Measurements from ENCODE around the gene ITPRID1. TPM values are rescaled to one million over a fixed set of nuclear protein-coding genes. Genes with fewer than 3 reads are reported as not detected.

The ITPRID1 gene
- total RNA-seq, 1 experiment from 2014 or later = not detected

DNA sequence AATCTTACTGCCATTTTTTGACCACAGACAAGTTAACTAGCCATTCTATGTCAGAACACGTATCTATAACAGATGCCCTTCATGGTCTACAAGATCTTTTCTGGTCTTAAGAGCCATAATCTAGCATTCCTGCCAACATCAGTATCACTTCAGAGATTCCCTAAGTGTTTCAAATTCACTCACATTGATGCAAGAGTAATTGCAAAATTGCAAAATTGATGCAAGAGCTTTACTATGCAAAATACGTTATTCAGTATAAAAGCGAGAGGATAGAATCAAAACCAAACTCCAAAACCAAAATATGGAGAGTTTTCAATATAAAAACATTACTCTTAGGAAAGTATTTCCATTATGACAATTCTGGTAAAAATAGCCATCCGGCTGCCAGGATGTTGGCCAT lies 135.0 kb downstream of the ITPRID1 start:
- Histone ChIP-seq H3K4me1 (ENCODE audit: insufficient read depth, low read length) (no peaks in the 10 kb centered on the region), H3F3A (ENCODE audit: low read length, unreplicated experiment) (no peaks in the 10 kb centered on the region), H3K27ac (ENCODE audit: low read length) (no peak overlapping the region), H3K4me3 (ENCODE audit: low read length) (no peak overlapping the region), H3K9me2 (replicated peaks; ENCODE audit: low read length) (no peaks in the 10 kb centered on the region), H3K27me3 (ENCODE audit: low read length) (peaks cover 76% of the 10 kb centered on the region), H3K9me3 (ENCODE audit: low read length) (no peaks in the 10 kb centered on the region), H3K36me3 (ENCODE audit: low read depth, low read length) (no peaks in the 10 kb centered on the region), H4K20me1 (ENCODE audit: low read length) (no peaks in the 10 kb centered on the region), H3K79me2 (ENCODE audit: low read length) (no peaks in the 10 kb centered on the region), H3K9ac (ENCODE audit: low read length) (no peak overlapping the region), H2AFZ (ENCODE audit: low read length) (no peak overlapping the region), H3K4me2 (ENCODE audit: low read length) (no peak overlapping the region)
- CTCF ChIA-PET = no interaction called here
- POLR2A ChIA-PET (ENCODE audit: unreplicated experiment) = no interaction called here
- TF ChIP-seq EZH2phosphoT487 (IDR thresholded peaks at IDR 0.05; ENCODE audit: borderline replicate concordance, low read length) = no peak
- TF ChIP-seq, protein P1, sequence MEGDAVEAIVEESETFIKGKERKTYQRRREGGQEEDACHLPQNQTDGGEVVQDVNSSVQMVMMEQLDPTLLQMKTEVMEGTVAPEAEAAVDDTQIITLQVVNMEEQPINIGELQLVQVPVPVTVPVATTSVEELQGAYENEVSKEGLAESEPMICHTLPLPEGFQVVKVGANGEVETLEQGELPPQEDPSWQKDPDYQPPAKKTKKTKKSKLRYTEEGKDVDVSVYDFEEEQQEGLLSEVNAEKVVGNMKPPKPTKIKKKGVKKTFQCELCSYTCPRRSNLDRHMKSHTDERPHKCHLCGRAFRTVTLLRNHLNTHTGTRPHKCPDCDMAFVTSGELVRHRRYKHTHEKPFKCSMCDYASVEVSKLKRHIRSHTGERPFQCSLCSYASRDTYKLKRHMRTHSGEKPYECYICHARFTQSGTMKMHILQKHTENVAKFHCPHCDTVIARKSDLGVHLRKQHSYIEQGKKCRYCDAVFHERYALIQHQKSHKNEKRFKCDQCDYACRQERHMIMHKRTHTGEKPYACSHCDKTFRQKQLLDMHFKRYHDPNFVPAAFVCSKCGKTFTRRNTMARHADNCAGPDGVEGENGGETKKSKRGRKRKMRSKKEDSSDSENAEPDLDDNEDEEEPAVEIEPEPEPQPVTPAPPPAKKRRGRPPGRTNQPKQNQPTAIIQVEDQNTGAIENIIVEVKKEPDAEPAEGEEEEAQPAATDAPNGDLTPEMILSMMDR (conservative IDR thresholded peaks at IDR 0.05; ENCODE audit: low read depth, low read length) = no peak
- no peak for TF ChIP-seq EZH2 (IDR thresholded peaks at IDR 0.05; ENCODE audit: low read length, unreplicated experiment)
- no peak for DNase-seq
- no peak for ATAC-seq
- intact Hi-C loops (cut with micrococcal nuclease) = loop anchor here (1.0 to 10.0 kb wide), 2 partner anchors 87 to 556 kb away; no protein-coding TSS in a partner anchor
- no TSS peak for BruUV-seq (replicated peaks)

DNA sequence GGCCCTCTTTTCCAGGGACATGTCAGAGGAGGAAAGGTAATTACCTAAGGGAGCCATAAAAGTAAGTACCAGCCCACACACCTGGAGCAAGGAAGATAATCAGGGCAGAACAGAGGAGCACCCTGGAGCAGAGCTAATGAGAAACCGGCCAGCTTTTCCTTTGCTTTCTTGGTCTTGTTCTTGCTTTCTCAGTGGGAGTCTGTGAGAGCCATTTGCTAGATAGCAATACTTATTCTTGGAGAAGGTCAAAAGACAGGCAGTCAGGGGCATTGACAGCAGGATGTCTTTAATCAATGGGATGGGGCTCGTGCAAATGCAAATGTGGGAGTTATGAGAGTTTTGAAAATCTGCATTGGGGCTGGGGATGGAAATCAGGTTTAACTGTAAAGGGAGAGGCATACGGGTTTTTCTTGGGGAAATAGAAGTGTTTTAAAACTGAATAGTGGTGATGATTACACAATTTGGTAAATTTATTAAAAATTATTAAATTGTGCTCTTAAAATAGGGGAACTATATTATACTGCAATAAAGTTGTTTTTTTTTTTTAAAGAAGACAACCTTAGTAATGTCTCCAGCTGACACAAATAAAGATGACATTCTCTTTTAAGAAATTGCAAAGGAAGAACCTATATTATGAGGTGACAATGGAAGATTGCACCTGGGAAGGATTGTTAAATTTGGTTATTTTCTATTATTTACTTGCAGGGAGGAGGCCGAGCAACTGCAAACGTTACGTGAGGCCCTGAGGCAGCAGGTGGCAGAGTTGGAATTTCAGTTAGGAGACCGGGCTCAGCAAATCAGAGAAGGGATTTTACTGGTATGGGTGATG lies 137.6 kb downstream of the ITPRID1 start:
- Histone ChIP-seq H3K27me3 (ENCODE audit: low read length) (peaks cover 75% of the 10 kb centered on the region), H2AFZ (ENCODE audit: low read length) (no peak overlapping the region), H3K4me1 (ENCODE audit: insufficient read depth, low read length) (no peaks in the 10 kb centered on the region), H3F3A (ENCODE audit: low read length, unreplicated experiment) (no peaks in the 10 kb centered on the region), H3K4me3 (ENCODE audit: low read length) (no peak overlapping the region), H3K27ac (ENCODE audit: low read length) (no peak overlapping the region), H4K20me1 (ENCODE audit: low read length) (no peaks in the 10 kb centered on the region), H3K36me3 (ENCODE audit: low read depth, low read length) (no peaks in the 10 kb centered on the region), H3K9me3 (ENCODE audit: low read length) (no peaks in the 10 kb centered on the region), H3K9ac (ENCODE audit: low read length) (no peak overlapping the region), H3K4me2 (ENCODE audit: low read length) (no peak overlapping the region), H3K9me2 (replicated peaks; ENCODE audit: low read length) (no peaks in the 10 kb centered on the region), H3K79me2 (ENCODE audit: low read length) (no peaks in the 10 kb centered on the region)
- no TSS peak for BruUV-seq (replicated peaks)
- ChIA-PET POLR2A (ENCODE audit: unreplicated experiment) (no interaction called here), CTCF (no interaction called here)
- TF ChIP-seq, protein P1 (conservative IDR thresholded peaks at IDR 0.05; ENCODE audit: low read depth, low read length) = no peak
- TF ChIP-seq EZH2phosphoT487 (IDR thresholded peaks at IDR 0.05; ENCODE audit: borderline replicate concordance, low read length) (no peak), EZH2 (IDR thresholded peaks at IDR 0.05; ENCODE audit: low read length, unreplicated experiment) (no peak)
- DNase-seq = no peak
- intact Hi-C loops (cut with micrococcal nuclease) = no loop called here
- no peak for ATAC-seq

DNA sequence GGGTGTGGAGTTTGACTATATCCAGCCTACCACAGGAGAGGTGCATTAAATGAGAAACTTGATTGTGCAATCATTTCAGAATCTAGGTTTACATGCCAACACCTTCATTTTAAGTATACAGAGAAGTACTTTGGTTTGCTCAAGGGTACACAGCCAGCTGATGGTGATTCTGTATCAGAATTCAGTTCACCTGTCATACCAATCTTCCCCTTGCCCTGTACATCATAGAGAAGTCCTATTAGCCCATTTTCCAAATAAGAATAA lies 138.1 kb downstream of the ITPRID1 start:
- BruUV-seq (replicated peaks) = no TSS peak
- TF ChIP-seq EZH2phosphoT487 (IDR thresholded peaks at IDR 0.05; ENCODE audit: borderline replicate concordance, low read length) = no peak
- no peak for TF ChIP-seq EZH2 (IDR thresholded peaks at IDR 0.05; ENCODE audit: low read length, unreplicated experiment)
- TF ChIP-seq, protein P1 (conservative IDR thresholded peaks at IDR 0.05; ENCODE audit: low read depth, low read length) = no peak
- CTCF ChIA-PET = no interaction called here

More for the DNA sequence above, 138.1 kb downstream of the ITPRID1 start:
- Histone ChIP-seq H3F3A (ENCODE audit: low read length, unreplicated experiment) (no peaks in the 10 kb centered on the region), H4K20me1 (ENCODE audit: low read length) (no peaks in the 10 kb centered on the region), H3K4me2 (ENCODE audit: low read length) (no peak overlapping the region), H3K79me2 (ENCODE audit: low read length) (no peaks in the 10 kb centered on the region), H3K36me3 (ENCODE audit: low read depth, low read length) (no peaks in the 10 kb centered on the region), H3K4me1 (ENCODE audit: insufficient read depth, low read length) (no peaks in the 10 kb centered on the region), H3K9ac (ENCODE audit: low read length) (no peak overlapping the region), H3K9me3 (ENCODE audit: low read length) (no peaks in the 10 kb centered on the region), H3K27ac (ENCODE audit: low read length) (no peak overlapping the region), H3K27me3 (ENCODE audit: low read length) (peaks cover 74% of the 10 kb centered on the region), H2AFZ (ENCODE audit: low read length) (no peak overlapping the region), H3K4me3 (ENCODE audit: low read length) (no peak overlapping the region), H3K9me2 (replicated peaks; ENCODE audit: low read length) (no peaks in the 10 kb centered on the region)
- intact Hi-C loops (cut with micrococcal nuclease) = no loop called here
- DNase-seq (no peak), ATAC-seq (no peak)
- POLR2A ChIA-PET (ENCODE audit: unreplicated experiment) = no interaction called here
